HG03521 (cell line): ENCODE results near the gene NGRN.

ENCODE experiments used
- ATAC-seq: cut with Tn5 transposase; IDR thresholded peaks from one replicate; pipeline ENCODE4 v1.9.1; 2021; ENCODE audit warnings: mild to moderate bottlenecking, moderate library complexity; ENCODE audit not compliant: unreplicated experiment

The NGRN gene

GRCh38 chr15:90265271-90266060 is at the start of gene NGRN:
Gene NGRN, plus strand, starts transcription at chr15:90265672. Its CDS starts 41 bp downstream, at chr15:90265713.
- peak; percentile 91 for ATAC-seq

DNA sequence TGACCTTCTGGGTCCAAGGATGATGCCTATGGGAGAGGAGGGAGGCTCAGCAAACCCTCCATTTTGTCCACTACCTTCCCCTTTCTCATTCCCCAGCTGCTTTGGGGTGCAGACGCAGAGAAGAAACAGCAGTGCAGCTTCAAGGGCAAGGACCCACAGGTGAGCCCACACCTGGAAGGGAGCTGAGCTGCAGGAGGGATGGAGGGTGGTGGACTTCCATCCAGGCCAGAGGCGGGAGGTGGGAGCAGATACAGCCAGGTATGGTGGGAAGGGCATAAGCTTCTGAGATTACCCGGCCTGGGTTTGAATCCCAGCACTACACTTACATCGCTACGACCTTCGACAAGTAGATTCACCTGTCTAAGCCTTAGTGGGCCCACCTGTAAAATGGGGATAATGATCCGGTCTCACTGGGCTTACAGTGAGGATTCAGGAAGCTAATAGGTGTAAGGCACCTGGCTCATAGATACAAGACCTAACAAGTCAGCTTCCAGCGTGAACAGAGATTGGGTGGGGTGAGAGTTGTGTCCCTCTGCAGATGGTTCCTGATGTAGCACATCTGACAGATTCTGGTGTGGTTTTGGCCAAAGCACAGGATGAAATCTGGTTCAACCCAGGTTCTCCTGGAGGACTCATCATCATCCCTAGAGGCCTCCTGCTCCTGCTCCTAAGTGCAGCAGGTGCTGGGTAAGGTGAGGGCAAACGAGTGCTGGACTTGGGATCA is 47.6 kb upstream of the NGRN start:
- ATAC-seq, result no peak

DNA sequence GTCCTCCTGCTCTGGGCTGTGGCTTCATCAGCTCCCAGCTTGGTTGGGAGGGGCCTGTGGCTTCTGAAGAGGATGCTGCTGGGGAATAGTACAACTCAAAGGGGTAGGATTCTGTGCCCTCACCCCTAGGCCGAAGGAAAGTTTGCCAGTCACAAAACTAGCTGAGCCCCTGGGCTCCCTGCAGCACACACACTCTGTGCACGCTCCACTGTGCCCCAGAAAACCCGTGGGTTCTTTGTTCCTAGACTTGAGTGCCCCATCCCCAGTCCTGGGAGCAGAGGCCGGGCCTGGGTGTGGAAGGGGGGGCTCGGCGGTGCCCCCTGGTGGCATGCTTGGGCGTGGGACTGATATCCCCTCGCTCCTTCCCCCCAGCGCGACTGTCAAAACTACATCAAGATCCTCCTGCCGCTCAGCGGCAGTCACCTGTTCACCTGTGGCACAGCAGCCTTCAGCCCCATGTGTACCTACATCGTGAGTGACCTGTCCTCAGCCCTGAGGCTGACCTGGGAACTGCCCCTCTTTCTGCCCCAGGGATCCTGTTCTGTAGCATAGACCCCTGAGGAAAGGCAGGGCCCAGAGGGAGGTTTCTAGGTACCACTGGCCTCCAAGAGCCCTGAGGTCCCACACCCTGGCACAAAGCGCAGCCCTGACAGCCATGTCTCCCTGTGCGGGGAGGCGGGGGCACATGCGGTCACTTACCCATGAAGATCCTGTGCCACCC is 45.9 kb upstream of the NGRN start:
- ATAC-seq, result no peak

GRCh38 chr15:90221246-90221900 is 44.1 kb upstream of the NGRN start:
- no peak for ATAC-seq

GRCh38 chr15:90222547-90222946 is 42.9 kb upstream of the NGRN start:
- no peak for ATAC-seq

GRCh38 chr15:90223441-90224165 is 41.9 kb upstream of the NGRN start:
- no peak for ATAC-seq

GRCh38 chr15:90225047-90225446 is 40.4 kb upstream of the NGRN start:
- no peak for ATAC-seq

DNA sequence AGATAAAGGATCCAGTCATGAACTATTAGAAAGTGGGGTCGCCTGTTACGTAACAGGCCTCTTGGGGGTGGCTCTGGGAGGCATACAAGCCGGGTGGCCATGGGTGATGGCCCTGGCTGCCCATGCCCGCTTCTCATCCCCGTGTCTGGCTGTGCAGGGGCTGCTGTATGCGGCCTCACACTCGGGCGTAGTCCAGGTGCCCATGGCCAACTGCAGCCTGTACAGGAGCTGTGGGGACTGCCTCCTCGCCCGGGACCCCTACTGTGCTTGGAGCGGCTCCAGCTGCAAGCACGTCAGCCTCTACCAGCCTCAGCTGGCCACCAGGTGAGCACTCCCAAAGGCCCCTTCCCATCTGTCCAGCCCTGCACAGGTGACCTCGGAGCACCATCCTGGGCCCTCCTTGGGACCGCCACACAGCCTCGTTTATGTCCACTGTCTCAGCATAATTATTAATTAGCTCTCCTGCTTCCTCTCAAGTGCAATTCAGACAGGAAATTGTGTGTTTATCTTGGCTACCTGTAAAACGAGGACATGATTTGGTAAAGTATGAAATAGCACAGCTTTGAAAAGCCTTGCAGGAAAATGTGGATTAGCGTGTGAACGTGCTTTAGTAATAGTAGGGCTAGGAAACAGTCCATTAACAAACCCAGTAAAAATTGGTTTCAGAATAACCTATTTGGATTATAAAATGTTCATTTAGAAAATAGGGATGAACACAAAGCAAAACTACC is 39.8 kb upstream of the NGRN start:
- no peak for ATAC-seq

- no peak for ATAC-seq
Observed at GRCh38 chr15:90227336-90227735, 38.1 kb upstream of the NGRN start.

- ATAC-seq, result no peak
Observed at GRCh38 chr15:90227816-90228772, 37.4 kb upstream of the NGRN start.

DNA sequence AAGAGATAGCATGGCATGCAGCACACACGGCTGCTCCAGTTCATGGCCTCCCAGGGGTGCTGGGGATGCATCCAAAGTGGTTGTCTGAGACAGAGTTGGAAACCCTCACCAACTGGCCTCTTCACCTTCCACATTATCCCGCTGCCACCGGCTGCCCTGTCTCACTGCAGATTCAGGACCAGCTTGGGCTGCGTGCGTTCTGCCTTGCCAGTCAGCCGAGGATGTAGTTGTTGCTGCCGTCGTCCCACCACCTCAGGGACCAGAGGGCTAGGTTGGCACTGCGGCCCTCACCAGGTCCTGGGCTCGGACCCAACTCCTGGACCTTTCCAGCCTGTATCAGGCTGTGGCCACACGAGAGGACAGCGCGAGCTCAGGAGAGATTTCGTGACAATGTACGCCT is 36.5 kb upstream of the NGRN start:
- ATAC-seq, result no peak

DNA sequence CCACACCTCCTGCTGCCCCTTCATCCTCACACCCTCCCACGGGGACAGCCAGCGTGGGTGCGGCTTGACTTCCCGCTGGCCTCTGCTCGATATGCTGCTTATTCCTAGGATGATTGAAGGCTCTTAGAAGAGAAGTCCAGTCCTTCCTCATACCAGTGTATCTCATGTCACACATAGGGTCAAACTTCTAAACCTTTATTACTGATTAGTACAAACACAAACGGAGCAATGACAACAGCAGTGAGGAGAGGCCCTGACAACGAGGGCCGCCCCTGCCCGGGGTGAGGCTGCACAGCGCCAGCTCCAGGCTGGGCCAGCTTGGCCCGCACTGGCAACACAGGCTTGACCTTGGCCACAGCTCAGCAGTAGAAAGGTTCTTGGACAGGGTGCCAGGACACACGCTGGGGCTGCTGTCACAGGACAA is 35.4 kb upstream of the NGRN start:
- no peak for ATAC-seq

GRCh38 chr15:90230610-90231009 is 34.9 kb upstream of the NGRN start:
- ATAC-seq, result no peak

DNA sequence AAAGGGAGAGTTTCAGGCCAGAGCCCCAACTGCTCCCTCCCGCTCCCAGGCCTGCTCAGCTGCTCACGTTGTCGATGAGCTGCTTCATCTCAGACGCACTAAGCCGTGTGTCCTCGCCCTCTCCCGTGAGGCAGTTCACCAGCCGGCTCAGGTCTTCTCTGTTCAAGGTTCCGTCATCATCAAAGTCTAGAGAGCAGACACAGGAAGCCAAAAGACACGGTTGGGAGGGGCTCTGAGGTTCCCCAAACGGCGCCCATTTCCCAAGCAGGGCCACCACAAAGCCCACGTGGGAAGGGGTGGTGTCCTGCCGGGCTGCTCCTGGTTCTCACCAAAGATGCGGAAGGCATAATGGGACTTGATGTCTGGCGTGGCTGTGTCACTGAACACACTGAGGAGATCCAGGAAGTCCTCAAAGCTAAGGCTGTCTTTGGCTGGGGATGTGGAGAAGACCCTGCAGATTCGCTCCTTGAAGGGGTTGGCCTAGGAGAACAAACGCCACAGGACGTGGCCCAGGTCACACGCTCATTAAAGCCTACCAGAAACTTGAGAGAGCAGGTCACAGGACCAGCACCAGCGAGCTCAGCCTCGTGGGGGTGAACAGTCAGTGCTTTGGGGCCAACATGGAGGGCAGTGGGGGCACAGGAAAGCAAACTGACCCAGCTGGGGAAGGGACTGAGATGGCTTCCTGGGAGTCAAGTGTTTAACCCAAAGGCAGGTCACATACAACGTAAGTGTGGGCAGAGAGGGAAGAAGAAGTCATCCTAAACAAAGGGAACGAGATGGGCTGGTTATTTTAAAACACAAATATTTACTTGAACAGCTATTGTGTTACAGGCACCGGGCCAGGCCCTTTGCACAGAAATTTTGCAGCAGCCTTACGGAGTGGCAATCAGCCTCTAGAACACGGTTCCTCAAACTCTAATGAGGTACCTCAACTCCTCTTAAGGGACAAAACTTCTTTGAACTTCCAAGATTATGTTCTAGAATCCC is 34.1 kb upstream of the NGRN start:
- no peak for ATAC-seq

- no peak for ATAC-seq
Observed at GRCh38 chr15:90232196-90232595, 33.3 kb upstream of the NGRN start.

DNA sequence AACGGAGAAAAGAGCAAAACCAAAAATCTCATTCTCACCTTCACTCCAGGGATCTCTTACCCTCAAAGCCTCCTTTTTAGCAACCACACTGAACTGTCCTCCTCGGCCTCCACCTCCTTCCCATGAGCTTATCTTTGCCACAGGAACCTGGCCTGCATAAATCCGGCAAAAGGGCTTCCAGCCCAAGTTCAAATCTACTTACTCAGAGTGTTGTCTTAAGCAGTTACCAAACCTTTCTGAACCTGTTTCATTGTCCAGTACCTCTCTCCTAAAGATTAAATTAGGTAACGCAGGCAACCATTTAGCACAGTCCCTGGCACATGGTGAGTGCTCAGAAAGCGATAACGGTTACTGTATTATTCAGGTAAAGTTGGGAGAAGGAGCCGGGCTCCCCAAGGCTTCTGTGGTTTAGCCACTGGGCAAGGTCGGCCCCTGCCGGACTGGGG is 32.5 kb upstream of the NGRN start:
- ATAC-seq, result no peak

DNA sequence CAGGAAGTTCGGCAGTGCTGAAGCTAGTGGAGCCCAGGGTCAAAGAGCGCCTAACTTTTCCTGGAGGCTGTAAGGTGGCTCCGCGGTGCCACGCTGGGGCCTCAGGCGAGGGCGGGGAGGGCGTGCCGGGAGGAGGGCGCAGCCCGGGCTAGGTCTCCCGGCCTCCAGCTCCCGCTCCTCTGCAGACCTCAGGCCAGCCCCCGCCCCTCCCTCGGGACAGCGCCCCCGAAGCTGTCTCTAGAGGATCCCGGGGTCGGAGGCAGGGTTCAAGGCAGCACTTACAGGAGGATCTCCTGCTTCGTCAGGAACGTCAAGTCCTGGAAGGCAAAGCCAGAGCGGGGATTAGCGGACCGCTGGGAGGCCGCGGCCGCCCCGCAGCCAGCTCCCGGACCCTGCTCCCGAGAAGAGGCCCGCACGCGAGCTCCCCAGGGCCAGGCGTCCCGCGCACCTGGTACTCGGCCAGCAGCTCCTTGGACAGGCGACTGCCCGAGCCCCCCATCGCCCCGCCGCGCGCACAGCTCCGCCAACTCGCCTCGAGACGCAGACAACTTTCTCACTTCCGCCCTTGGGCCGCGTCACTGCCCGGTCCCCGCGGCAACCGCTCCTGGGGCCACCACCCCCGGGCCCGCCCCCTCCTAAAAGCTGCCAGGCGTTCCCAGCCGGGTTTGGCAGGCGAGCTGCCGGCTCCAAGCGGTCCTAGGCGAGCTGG is 31.9 kb upstream of the NGRN start, which contains the start of gene CIB1:
CIB1 (minus strand) TSS at position 555 of the 709 bp plus-strand sequence; CDS start at position 499, 56 bp downstream.
- peak; percentile 89 for ATAC-seq
